Kidney (tissue), 14 donors: ENCODE measurements around the gene SLC25A11. TPM values are rescaled to one million over a fixed set of nuclear protein-coding genes. Genes with fewer than 3 reads are reported as not detected.

Source experiments
- DNase-seq, 5 donors: peaks; one replicate each; pipeline ENCODE4 v3.0.0-alpha.2; 2013 to 2020
- FAIRE-seq: peaks from 2 replicates; lab custom pipeline; 2012; peaks lifted over from hg19 to GRCh38; lab: Jason Lieb, UNC
- H3K27ac ChIP-seq, 2 donors: one replicate each; pipeline ENCODE4 v1.7.0; 2013; ENCODE audit warnings: low read depth in 2 of 2, low read length in 2 of 2, inconsistent platforms in 1 of 2
- H3K27me3 ChIP-seq: one replicate; pipeline ENCODE4 v1.7.1; 2013; ENCODE audit warnings: low read length, inconsistent platforms; ENCODE audit not compliant: control insufficient read depth, insufficient read depth
- H3K36me3 ChIP-seq, 3 donors: one replicate each; pipeline versions ENCODE4 v1.7.0 to v1.7.1; 2013; ENCODE audit warnings: low read length in 3 of 3, control low read depth in 1 of 3, inconsistent platforms in 1 of 3; ENCODE audit not compliant: insufficient read depth in 3 of 3, control insufficient read depth in 2 of 3
- H3K4me1 ChIP-seq, 3 donors: one replicate each; pipeline versions ENCODE4 v1.7.0 to v1.7.1; 2013; ENCODE audit warnings: low read length in 3 of 3, inconsistent platforms in 1 of 3, low read depth in 1 of 3; ENCODE audit not compliant: control insufficient read depth in 2 of 3, insufficient read depth in 2 of 3
- H3K4me3 ChIP-seq, 3 donors: one replicate each; pipeline versions ENCODE4 v1.7.0 to v1.8.1; 2013; ENCODE audit warnings: low read length in 3 of 3, control low read depth in 1 of 3, inconsistent platforms in 1 of 3
- H3K9ac ChIP-seq, 3 donors: one replicate each; pipeline versions ENCODE4 v1.7.0 to v1.7.1; 2013; ENCODE audit warnings: low read length in 3 of 3, control low read depth in 1 of 3, inconsistent platforms in 1 of 3
- H3K9me3 ChIP-seq, 3 donors: one replicate each; pipeline versions ENCODE4 v1.7.0 to v1.7.1; 2013; ENCODE audit warnings: low read length in 3 of 3, control low read depth in 1 of 3, inconsistent platforms in 1 of 3; ENCODE audit not compliant: control insufficient read depth in 2 of 3, insufficient read depth in 1 of 3
- CTCF ChIP-seq: IDR thresholded peaks from 3 replicates; pipeline ENCODE4 v1.5.1; 2012; ENCODE audit warnings: mild to moderate bottlenecking, moderate library complexity, borderline replicate concordance; ENCODE audit not compliant: insufficient read depth; ENCODE audit errors: extremely low read depth
- intact Hi-C: fragments of 100-400 bp; cut with DNase I; formaldehyde crosslinking; loops from one replicate; pipeline ENCODE4 v1.11.1; 2022
- polyA plus RNA-seq: library from polyadenylated mRNA; stranded (reverse); fragments of 350-450 nt; fragmentation: Illumina TruSeq; extraction: RNeasy Lipid Tissue Mini Kit (QIAGEN cat#74804); gene quantifications from one replicate; pipeline ENCODE4 v1.2.3, GENCODE V29; 2014; ENCODE audit warnings: low read depth, low replicate concordance; ENCODE audit not compliant: insufficient read depth
- total RNA-seq: library from RNA; stranded (reverse); fragmentation: NEBNext Ultra II Directional; extraction: Animal tissue kit (Norgen Biotek cat#: 25700); gene quantifications from one replicate; pipeline ENCODE4 v1.2.1, GENCODE V29; 2021
- donor health status: control.
- donor health status: control.
- donor health status: control.
- donor health status: control.
- donor health status: control.
- donor health status: DM: yes; HTN: yes; CAD: no.
- donor health status: Normal renal cell carcinoma (clear cell type).

SLC25A11 gene
- total and polyA plus RNA-seq, 2 donors from 2014 or later = 60.0 to 173 TPM

DNA sequence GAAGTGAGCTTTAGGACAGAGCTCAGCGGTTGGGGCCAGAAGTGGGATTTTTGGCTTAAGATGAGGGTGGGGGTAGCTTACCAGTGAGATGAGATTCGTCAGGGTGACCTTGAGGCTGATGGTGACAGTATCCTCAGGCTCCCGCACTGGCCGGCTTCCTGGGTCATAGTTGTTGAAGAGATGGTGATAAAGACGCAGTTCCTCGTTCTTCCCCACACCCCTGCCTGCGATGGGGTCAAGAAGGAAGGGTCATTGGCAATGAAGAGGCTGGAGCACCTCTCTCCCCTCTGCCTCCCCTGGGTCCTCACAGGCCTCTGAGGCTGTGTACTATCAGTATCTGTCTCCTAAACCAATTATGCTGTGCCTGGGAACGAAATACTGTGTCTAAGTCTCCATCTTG, 37.3 kb downstream of the SLC25A11 start:
- Histone ChIP-seq H3K4me3 (no peak overlapping the region), H3K27ac (no peak overlapping the region), H3K36me3 (no peaks in the 10 kb centered on the region), H3K27me3 (peaks cover 2% of the 10 kb centered on the region), H3K4me1 (peaks cover 0 to 20% (median 5%) of the 10 kb centered on the region in 3 donors), H3K9me3 (no peaks in the 10 kb centered on the region), H3K9ac (no peak overlapping the region)
- FAIRE-seq (no peak), DNase-seq (no peak)
- intact Hi-C loops = no loop called here
- no peak for TF ChIP-seq CTCF

- intact Hi-C loops = no loop called here
- DNase-seq (peak in 2 of 5 donors; percentile 69 to 88), FAIRE-seq (no peak)
- no peak overlapping the region for H3K9ac ChIP-seq
- H3K4me1 ChIP-seq = peaks cover 0 to 20% (median 5%) of the 10 kb centered on the region in 3 donors
- peaks cover 2% of the 10 kb centered on the region for H3K27me3 ChIP-seq
- no peaks in the 10 kb centered on the region for H3K36me3 ChIP-seq
- peak overlapping the region; percentile 24 to 43 for H3K27ac ChIP-seq
- H3K4me3 ChIP-seq = peak overlapping the region in 1 of 3 donors; percentile 35
- no peak for TF ChIP-seq CTCF
- H3K9me3 ChIP-seq = no peaks in the 10 kb centered on the region
These were observed 38.0 kb downstream of the SLC25A11 start for GRCh38 chr17:4901648-4902344.

- no peak overlapping the region for H3K9ac ChIP-seq
- no peak for FAIRE-seq
- intact Hi-C loops = no loop called here
These were observed 38.7 kb downstream of the SLC25A11 start for GRCh38 chr17:4901108-4901647.

More at GRCh38 chr17:4901108-4901647, 38.7 kb downstream of the SLC25A11 start:
- Histone ChIP-seq H3K4me1 (peaks cover 0 to 20% (median 5%) of the 10 kb centered on the region in 3 donors), H3K27ac (peak overlapping the region in 1 of 2 donors; percentile 4), H3K27me3 (peaks cover 2% of the 10 kb centered on the region), H3K36me3 (peaks cover 0 to 3% (median 0%) of the 10 kb centered on the region in 3 donors), H3K9me3 (no peaks in the 10 kb centered on the region), H3K4me3 (peak overlapping the region in 1 of 3 donors; percentile 35)
- no peak for DNase-seq
- TF ChIP-seq CTCF = no peak
